Caki2 (cell line): ENCODE measurements around the gene CD38. TPM values are rescaled to one million over a fixed set of nuclear protein-coding genes. Genes with fewer than 3 reads are reported as not detected.

ENCODE experiments used
- total RNA-seq: library from RNA; depleted of rRNA; stranded (reverse); fragments of >200 nt; shearing (Covaris generic); gene quantifications from 2 replicates; pipeline ENCODE4 v1.2.3, GENCODE V29; 2014; ENCODE audit warnings: low replicate concordance; rRNA removed

CD38 gene
- total RNA-seq, 1 experiment from 2014 or later, result not detected

Other genes starting within 250 kb of the CD38 start
- 28.5 and 34.8 TPM in 2 replicates for gene FBXL5, start 123.0 kb upstream of the CD38 start, total RNA-seq
- 38.7 and 47.7 TPM in 2 replicates for gene FAM200B, start 96.5 kb upstream of the CD38 start, total RNA-seq
- 0.41 and 1.0 TPM in 2 replicates for gene BST1, start 75.3 kb upstream of the CD38 start, total RNA-seq
- gene FGFBP1, start 160.4 kb downstream of the CD38 start, total RNA-seq, result 2.8 TPM in 2 replicates
- not detected in 2 replicates for gene FGFBP2, start 184.8 kb downstream of the CD38 start, total RNA-seq